SK-N-SH (cell line): Measurements from ENCODE around the gene ARFGAP1. TPM values are rescaled to one million over a fixed set of nuclear protein-coding genes. Genes with fewer than 3 reads are reported as not detected.

Experiments
- CTCF ChIA-PET: fragments of 300-600, 350-600 bp; formaldehyde crosslinking; extraction: SDS; loops from one replicate; lab custom pipeline; 2021; lab: Yijun Ruan, JAX
- POLR2A ChIA-PET: fragments of 350-600 bp; sonication (Branson Sonifier 250); formaldehyde crosslinking; extraction: SDS; loops from one replicate; lab custom pipeline; 2020; ENCODE audit warnings: antibody characterized with exemption, inconsistent platforms; lab: Yijun Ruan, JAX
- DNase-seq: peaks from one replicate; pipeline ENCODE4 v3.0.0; 2012
- H2AFZ ChIP-seq: fragments of 200-600 bp; sonication (generic); 2 replicates; pipeline ENCODE4 v1.8.1; 2016; ENCODE audit warnings: antibody characterized with exemption, mild to moderate bottlenecking, low read depth
- H3F3A ChIP-seq: fragments of 200-600 bp; sonication (generic); replicated peaks from 2 replicates; pipeline ENCODE3; 2016; ENCODE audit warnings: antibody characterized with exemption, mild to moderate bottlenecking; ENCODE audit not compliant: insufficient read depth
- H3K27ac ChIP-seq, 2 experiments: fragments of 200-500 bp in 1 of 2; fragments of 200-600 bp in 1 of 2; sonication (Bioruptor generic) in 1 of 2; sonication (generic), shearing (Covaris generic) in 1 of 2; 2 replicates each; pipeline versions ENCODE4 v1.5.1 to v1.6.1; 2014 to 2016; ENCODE audit warnings: low read depth in 2 of 2, inconsistent platforms in 1 of 2, low read length in 1 of 2, mild to moderate bottlenecking in 1 of 2, mixed read lengths in 1 of 2
- H3K27me3 ChIP-seq: fragments of 200-600 bp; sonication (generic), shearing (Covaris generic); 2 replicates; pipeline ENCODE4 v1.6.1; 2016; ENCODE audit warnings: mixed run types; ENCODE audit not compliant: insufficient read depth
- H3K36me3 ChIP-seq, 2 experiments: fragments of 200-500 bp in 1 of 2; fragments of 200-600 bp in 1 of 2; sonication (Bioruptor generic) in 1 of 2; sonication (generic) in 1 of 2; replicated peaks in 1 of 2; 2 replicates each; pipeline versions ENCODE3 to v1.5.1; 2014 to 2016; ENCODE audit warnings: low read length in 1 of 2, mild to moderate bottlenecking in 1 of 2; ENCODE audit not compliant: insufficient read depth in 2 of 2, control insufficient read depth in 1 of 2
- H3K4me1 ChIP-seq, 2 experiments: fragments of 200-500 bp in 1 of 2; fragments of 200-600 bp in 1 of 2; sonication (Bioruptor generic) in 1 of 2; sonication (generic), shearing (Covaris generic) in 1 of 2; 2 replicates each; pipeline versions ENCODE4 v1.5.1 to v1.6.1; 2014 to 2016; ENCODE audit warnings: low read depth in 1 of 2, low read length in 1 of 2, mixed run types in 1 of 2; ENCODE audit not compliant: insufficient read depth in 2 of 2, control insufficient read depth in 1 of 2
- H3K4me2 ChIP-seq: fragments of 200-600 bp; sonication (generic), shearing (Covaris generic); 2 replicates; pipeline ENCODE4 v1.6.1; 2017; ENCODE audit warnings: mixed run types
- H3K4me3 ChIP-seq, 2 experiments: fragments of 200-500 bp in 1 of 2; fragments of 200-600 bp in 1 of 2; sonication (Bioruptor generic) in 1 of 2; sonication (generic), shearing (Covaris generic) in 1 of 2; 2 replicates each; pipeline versions ENCODE4 v1.5.1 to v1.8.1; 2014 to 2016; ENCODE audit warnings: low read depth in 2 of 2, inconsistent platforms in 1 of 2, low read length in 1 of 2, mild to moderate bottlenecking in 1 of 2, mixed read lengths in 1 of 2, moderate library complexity in 1 of 2
- H3K79me2 ChIP-seq: fragments of 200-600 bp; sonication (generic); 2 replicates; pipeline ENCODE4 v1.8.1; 2017; ENCODE audit warnings: mild to moderate bottlenecking; ENCODE audit not compliant: insufficient read depth
- H3K9ac ChIP-seq: fragments of 200-600 bp; sonication (generic); 2 replicates; pipeline ENCODE4 v1.6.1; 2017; ENCODE audit warnings: mixed run types
- H3K9me2 ChIP-seq: fragments of 200-600 bp; sonication (generic); 2 replicates; pipeline ENCODE4 v1.6.1; 2017; ENCODE audit warnings: mixed run types
- H3K9me3 ChIP-seq: fragments of 200-600 bp; sonication (generic); 2 replicates; pipeline ENCODE4 v1.6.1; 2017; ENCODE audit warnings: mixed run types, mild to moderate bottlenecking, moderate library complexity
- H4K20me1 ChIP-seq: fragments of 200-600 bp; sonication (generic); 2 replicates; pipeline ENCODE4 v1.6.1; 2017; ENCODE audit warnings: mild to moderate bottlenecking, mixed run types; ENCODE audit not compliant: insufficient read depth
- ELF1 ChIP-seq: IDR thresholded peaks from 2 replicates; pipeline ENCODE4 v1.4.0; 2012
- EP300 ChIP-seq, 2 experiments: IDR thresholded peaks; 2 replicates each; pipeline versions ENCODE4 v1.4.0 to v1.6.1; 2012; ENCODE audit warnings: borderline replicate concordance in 1 of 2, low read depth in 1 of 2, low read length in 1 of 2
- FOSL2 ChIP-seq: IDR thresholded peaks from 2 replicates; pipeline ENCODE4 v1.4.0; 2012; ENCODE audit warnings: low read depth, mild to moderate bottlenecking, moderate library complexity, borderline replicate concordance
- FOXM1 ChIP-seq: IDR thresholded peaks from 2 replicates; pipeline ENCODE4 v1.4.0; 2012; ENCODE audit warnings: low read depth, mild to moderate bottlenecking
- GABPA ChIP-seq: IDR thresholded peaks from 2 replicates; pipeline ENCODE4 v1.4.0; 2012; ENCODE audit warnings: low read depth, mild to moderate bottlenecking
- GATA2 ChIP-seq: sonication (generic); formaldehyde crosslinking; IDR thresholded peaks from 2 replicates; pipeline ENCODE4 v1.5.0; 2020; ENCODE audit warnings: mild to moderate bottlenecking, missing genetic modification reagents
- JUND ChIP-seq: IDR thresholded peaks from 2 replicates; pipeline ENCODE4 v1.4.0; 2012
- MEF2A ChIP-seq: IDR thresholded peaks from 2 replicates; pipeline ENCODE4 v1.4.0; 2012; ENCODE audit warnings: low read depth, borderline replicate concordance
- RCOR1 ChIP-seq: fragments of 150-350 bp; IDR thresholded peaks from 2 replicates; pipeline ENCODE4 v1.6.1; 2017; ENCODE audit warnings: antibody characterized with exemption, low read length
- RFX5 ChIP-seq: IDR thresholded peaks from 2 replicates; pipeline ENCODE4 v1.6.1; 2012; ENCODE audit warnings: mild to moderate bottlenecking, improper control_type of control experiment, low read length
- RXRA ChIP-seq: IDR thresholded peaks from 2 replicates; pipeline ENCODE4 v1.4.0; 2012; ENCODE audit warnings: low read depth, mild to moderate bottlenecking, borderline replicate concordance
- SMC3 ChIP-seq: IDR thresholded peaks from 2 replicates; pipeline ENCODE4 v1.6.1; 2012; ENCODE audit warnings: low read depth, low read length, improper control_type of control experiment
- TAF1 ChIP-seq: IDR thresholded peaks from 2 replicates; pipeline ENCODE4 v1.6.1; 2012; ENCODE audit warnings: low read depth, mild to moderate bottlenecking, low read length, moderate library complexity, borderline replicate concordance
- TCF12 ChIP-seq: IDR thresholded peaks from 2 replicates; pipeline ENCODE4 v1.4.0; 2012
- TEAD4 ChIP-seq: IDR thresholded peaks from 2 replicates; pipeline ENCODE4 v1.4.0; 2012; ENCODE audit warnings: mild to moderate bottlenecking, borderline replicate concordance; ENCODE audit not compliant: insufficient read depth
- WGBS: methylation state at CpG from one replicate; pipeline ENCODE4 v1.1.6; 2017; ENCODE audit warnings: low lambda C conversion rate; 5-methylcytosine and 5-hydroxymethylcytosine counted together
- polyA plus RNA-seq, 3 experiments: library from polyadenylated mRNA; depleted of rRNA; stranded (reverse); fragments of >200 nt; gene quantifications; 2 replicates each; pipeline ENCODE4 v1.2.3, GENCODE V29; 2012
- TF ChIP-seq, protein P1 (sequence below): IDR thresholded peaks from 2 replicates; pipeline ENCODE4; 2012
- TF ChIP-seq, protein P2 (sequence below): fragments of 200-600 bp; sonication (generic); IDR thresholded peaks from 2 replicates; pipeline ENCODE4 v1.6.1; 2017; ENCODE audit warnings: antibody characterized with exemption, mild to moderate bottlenecking, moderate library complexity
- TF ChIP-seq, protein P3 (sequence below): fragments of 150-350 bp; IDR thresholded peaks from 2 replicates; pipeline ENCODE4 v1.6.1; 2016; ENCODE audit warnings: mild to moderate bottlenecking, low read depth, low read length
- TF ChIP-seq, protein P4 (sequence below): IDR thresholded peaks from 2 replicates; pipeline ENCODE4 v1.4.0; 2012; ENCODE audit warnings: low read depth, borderline replicate concordance

The ARFGAP1 gene
- polyA plus RNA-seq, 1 of the 3 experiments (the other 2 are of a cell fraction): 72.7 TPM

DNA sequence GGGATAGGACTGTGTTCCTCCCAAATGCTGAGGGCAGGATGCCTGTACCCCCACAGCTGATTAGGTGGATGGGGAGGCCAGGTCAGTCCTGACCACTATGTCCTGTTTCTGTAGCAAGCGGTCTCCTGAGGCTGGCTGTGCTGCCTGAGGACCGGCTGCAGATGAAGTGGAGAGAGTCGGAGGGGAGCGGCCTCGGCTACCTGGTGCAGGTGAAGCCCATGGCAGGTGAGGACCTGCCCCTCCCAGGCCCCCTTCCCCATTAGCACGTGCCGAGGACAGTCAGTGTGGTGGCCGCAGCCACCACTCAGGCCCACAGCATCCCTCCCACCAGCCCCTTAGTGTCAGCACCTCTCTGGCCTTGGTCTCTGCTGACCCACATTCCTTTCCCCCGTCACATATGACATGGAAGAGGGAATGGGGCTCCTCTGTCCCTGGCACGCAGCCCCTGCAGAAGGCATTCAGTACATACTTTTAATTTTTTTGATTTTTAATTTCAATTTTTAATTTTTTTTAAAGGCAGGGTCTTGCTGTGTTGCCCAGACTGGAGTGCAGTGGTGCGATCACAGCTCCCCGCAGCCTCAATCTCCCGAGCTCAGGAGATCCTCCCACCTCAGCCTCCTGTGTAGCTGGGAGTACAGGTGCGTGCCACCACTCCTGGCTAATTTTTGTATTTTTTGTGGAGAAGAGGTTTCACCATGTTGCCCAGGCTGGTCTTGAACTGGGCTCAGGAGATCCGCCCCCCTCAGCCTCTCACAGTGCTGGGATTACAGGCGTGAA is 25.4 kb downstream of the ARFGAP1 start (continued):
- TF ChIP-seq, protein P1, sequence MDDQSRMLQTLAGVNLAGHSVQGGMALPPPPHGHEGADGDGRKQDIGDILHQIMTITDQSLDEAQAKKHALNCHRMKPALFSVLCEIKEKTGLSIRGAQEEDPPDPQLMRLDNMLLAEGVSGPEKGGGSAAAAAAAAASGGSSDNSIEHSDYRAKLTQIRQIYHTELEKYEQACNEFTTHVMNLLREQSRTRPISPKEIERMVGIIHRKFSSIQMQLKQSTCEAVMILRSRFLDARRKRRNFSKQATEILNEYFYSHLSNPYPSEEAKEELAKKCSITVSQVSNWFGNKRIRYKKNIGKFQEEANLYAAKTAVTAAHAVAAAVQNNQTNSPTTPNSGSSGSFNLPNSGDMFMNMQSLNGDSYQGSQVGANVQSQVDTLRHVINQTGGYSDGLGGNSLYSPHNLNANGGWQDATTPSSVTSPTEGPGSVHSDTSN: no peak

DNA sequence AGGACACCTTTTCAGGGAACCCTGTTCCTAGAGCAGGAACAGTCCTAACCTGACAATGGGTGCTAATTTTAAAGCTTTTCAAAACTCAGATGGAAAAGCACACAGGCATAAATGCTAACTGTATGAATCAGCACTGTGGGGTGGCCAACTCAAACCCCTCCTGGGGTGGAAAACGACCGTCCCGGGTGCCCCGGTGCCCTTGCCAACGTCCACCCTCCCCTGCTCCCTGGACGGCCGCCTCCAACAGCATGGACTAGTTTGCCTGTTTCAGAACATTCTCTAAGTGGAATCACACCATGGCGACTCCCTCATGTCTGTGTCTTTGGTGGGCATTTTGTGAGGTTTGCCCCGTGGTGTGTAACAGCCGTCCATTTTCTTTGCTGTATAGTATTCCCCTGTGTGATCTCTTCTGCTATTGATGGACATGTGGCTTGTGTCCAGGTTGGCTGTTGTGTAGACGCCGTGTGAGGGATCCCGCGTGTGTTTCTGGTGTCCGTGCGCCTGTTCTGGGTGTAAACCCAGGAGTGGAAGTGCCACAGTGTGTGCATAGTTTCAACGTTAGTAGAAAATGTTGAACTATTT is 26.2 kb downstream of the ARFGAP1 start:
- ChIA-PET CTCF (interaction anchor here (0.6 to 7.2 kb wide), 7 partner anchors 8 to 84 kb away, joined by 3 to 73 read pairs (median 5); no protein-coding TSS in a partner anchor), POLR2A (no interaction called here)
- Histone ChIP-seq H3K4me2 (no peak overlapping the region), H3F3A (no peaks in the 10 kb centered on the region), H3K9ac (no peak overlapping the region), H3K9me2 (no peaks in the 10 kb centered on the region), H3K27ac (no peak overlapping the region), H2AFZ (no peak overlapping the region; the same call in 1 of the 2 replicates), H4K20me1 (no peaks in the 10 kb centered on the region), H3K9me3 (no peaks in the 10 kb centered on the region; the same call in 1 of the 2 replicates), H3K36me3 (no peaks in the 10 kb centered on the region), H3K4me1 (no peaks in the 10 kb centered on the region), H3K4me3 (no peak overlapping the region), H3K79me2 (no peaks in the 10 kb centered on the region), H3K27me3 (peaks cover 47% of the 10 kb centered on the region)
- TF ChIP-seq FOSL2 (no peak), EP300 (IDR thresholded peaks at IDR 0.05; ENCODE audit: borderline replicate concordance in 1 of 2, low read depth in 1 of 2, low read length in 1 of 2) (no peak), ELF1 (no peak), TAF1 (no peak), GABPA (no peak), JUND (no peak), MEF2A (no peak)
- WGBS: 31% methylated on average over 15 of the region's 17 CpGs
- no peak for DNase-seq

DNA sequence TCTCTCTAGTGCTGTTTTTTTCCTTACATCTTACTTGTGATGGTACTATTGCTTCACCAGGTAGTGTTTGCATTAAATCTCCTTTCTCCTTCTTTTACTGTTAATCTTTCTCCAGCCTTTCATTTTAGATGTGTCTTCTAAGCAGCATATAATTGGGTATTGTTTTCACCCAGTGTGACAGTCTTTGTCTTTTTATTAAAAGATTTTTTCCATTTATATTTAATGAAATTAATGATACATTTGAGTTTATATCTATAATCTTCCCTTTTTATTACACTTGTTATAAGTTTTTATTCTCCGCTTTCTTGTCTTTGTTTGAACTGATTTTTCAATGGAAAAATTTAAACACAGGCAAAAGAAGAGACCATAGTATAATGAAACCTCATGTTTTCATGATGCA is 29.1 kb downstream of the ARFGAP1 start:
- no peaks in the 10 kb centered on the region for H4K20me1 ChIP-seq
- peaks cover 33% of the 10 kb centered on the region for H3K27me3 ChIP-seq
- no peaks in the 10 kb centered on the region for H3K36me3 ChIP-seq
- no peak overlapping the region for H2AFZ ChIP-seq
- H3K79me2 ChIP-seq: no peaks in the 10 kb centered on the region
- DNase-seq: no peak
- ChIA-PET CTCF (interaction anchor here (1.2 to 2.4 kb wide), 4 partner anchors 8 to 80 kb away, joined by 4 to 11 read pairs (median 4); no protein-coding TSS in a partner anchor), POLR2A (no interaction called here)
- no peaks in the 10 kb centered on the region for H3K9me2 ChIP-seq
- H3K4me2 ChIP-seq: no peak overlapping the region
- H3K27ac ChIP-seq: no peak overlapping the region
- WGBS: 44% methylated on average over 1 of the region's 1 CpG
- no peaks in the 10 kb centered on the region for H3F3A ChIP-seq
- TF ChIP-seq TEAD4: no peak
- TF ChIP-seq RCOR1: no peak
- TF ChIP-seq, protein P2, sequence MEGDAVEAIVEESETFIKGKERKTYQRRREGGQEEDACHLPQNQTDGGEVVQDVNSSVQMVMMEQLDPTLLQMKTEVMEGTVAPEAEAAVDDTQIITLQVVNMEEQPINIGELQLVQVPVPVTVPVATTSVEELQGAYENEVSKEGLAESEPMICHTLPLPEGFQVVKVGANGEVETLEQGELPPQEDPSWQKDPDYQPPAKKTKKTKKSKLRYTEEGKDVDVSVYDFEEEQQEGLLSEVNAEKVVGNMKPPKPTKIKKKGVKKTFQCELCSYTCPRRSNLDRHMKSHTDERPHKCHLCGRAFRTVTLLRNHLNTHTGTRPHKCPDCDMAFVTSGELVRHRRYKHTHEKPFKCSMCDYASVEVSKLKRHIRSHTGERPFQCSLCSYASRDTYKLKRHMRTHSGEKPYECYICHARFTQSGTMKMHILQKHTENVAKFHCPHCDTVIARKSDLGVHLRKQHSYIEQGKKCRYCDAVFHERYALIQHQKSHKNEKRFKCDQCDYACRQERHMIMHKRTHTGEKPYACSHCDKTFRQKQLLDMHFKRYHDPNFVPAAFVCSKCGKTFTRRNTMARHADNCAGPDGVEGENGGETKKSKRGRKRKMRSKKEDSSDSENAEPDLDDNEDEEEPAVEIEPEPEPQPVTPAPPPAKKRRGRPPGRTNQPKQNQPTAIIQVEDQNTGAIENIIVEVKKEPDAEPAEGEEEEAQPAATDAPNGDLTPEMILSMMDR: no peak
- no peak for TF ChIP-seq TAF1
- no peak for TF ChIP-seq FOXM1
- TF ChIP-seq TCF12: no peak
- no peak for TF ChIP-seq RFX5
- TF ChIP-seq RXRA: no peak
- TF ChIP-seq, protein P3, sequence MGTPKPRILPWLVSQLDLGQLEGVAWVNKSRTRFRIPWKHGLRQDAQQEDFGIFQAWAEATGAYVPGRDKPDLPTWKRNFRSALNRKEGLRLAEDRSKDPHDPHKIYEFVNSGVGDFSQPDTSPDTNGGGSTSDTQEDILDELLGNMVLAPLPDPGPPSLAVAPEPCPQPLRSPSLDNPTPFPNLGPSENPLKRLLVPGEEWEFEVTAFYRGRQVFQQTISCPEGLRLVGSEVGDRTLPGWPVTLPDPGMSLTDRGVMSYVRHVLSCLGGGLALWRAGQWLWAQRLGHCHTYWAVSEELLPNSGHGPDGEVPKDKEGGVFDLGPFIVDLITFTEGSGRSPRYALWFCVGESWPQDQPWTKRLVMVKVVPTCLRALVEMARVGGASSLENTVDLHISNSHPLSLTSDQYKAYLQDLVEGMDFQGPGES: no peak
- TF ChIP-seq EP300 (IDR thresholded peaks at IDR 0.05; ENCODE audit: borderline replicate concordance in 1 of 2, low read depth in 1 of 2, low read length in 1 of 2): no peak
- no peak for TF ChIP-seq GATA2 (CRISPR knock-in tag)
- no peak for TF ChIP-seq SMC3
- TF ChIP-seq, protein P4, sequence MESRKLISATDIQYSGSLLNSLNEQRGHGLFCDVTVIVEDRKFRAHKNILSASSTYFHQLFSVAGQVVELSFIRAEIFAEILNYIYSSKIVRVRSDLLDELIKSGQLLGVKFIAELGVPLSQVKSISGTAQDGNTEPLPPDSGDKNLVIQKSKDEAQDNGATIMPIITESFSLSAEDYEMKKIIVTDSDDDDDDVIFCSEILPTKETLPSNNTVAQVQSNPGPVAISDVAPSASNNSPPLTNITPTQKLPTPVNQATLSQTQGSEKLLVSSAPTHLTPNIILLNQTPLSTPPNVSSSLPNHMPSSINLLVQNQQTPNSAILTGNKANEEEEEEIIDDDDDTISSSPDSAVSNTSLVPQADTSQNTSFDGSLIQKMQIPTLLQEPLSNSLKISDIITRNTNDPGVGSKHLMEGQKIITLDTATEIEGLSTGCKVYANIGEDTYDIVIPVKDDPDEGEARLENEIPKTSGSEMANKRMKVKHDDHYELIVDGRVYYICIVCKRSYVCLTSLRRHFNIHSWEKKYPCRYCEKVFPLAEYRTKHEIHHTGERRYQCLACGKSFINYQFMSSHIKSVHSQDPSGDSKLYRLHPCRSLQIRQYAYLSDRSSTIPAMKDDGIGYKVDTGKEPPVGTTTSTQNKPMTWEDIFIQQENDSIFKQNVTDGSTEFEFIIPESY: no peak
- no peak overlapping the region for H3K4me3 ChIP-seq
- H3K9ac ChIP-seq: no peak overlapping the region
- H3K4me1 ChIP-seq: no peaks in the 10 kb centered on the region
- H3K9me3 ChIP-seq: no peaks in the 10 kb centered on the region; the same call in 1 of the 2 replicates
